ENCODE measurements around the gene ITIH4.

Gene ITIH4

GRCh38 chr3:52834871-52835501 is 4.5 kb upstream of the ITIH4 start, which contains the start of gene MUSTN1:
MUSTN1 (minus strand) TSS chr3:52835019; CDS start chr3:52834948, 71 bp downstream.
- no peak for FAIRE-seq
- no peak for DNase-seq (ENCODE audit: insufficient read length, low spot score)

- DNase-seq (ENCODE audit: insufficient read length, low spot score) (no peak), FAIRE-seq (no peak)
Observed at GRCh38 chr3:52833202-52833601, 2.7 kb upstream of the ITIH4 start.

GRCh38 chr3:52831500-52832301 is 1.2 kb upstream of the ITIH4 start:
- FAIRE-seq = peak; percentile 85
- peak; percentile 89 for DNase-seq (ENCODE audit: insufficient read length, low spot score)

GRCh38 chr3:52829906-52830463 is 487 bp downstream of the ITIH4 start:
- FAIRE-seq = no peak
- DNase-seq (ENCODE audit: insufficient read length, low spot score) = no peak

- DNase-seq (ENCODE audit: insufficient read length, low spot score) (no peak), FAIRE-seq (no peak)
Observed at GRCh38 chr3:52829482-52829881, 990 bp downstream of the ITIH4 start.

- DNase-seq (ENCODE audit: insufficient read length, low spot score) = no peak
- FAIRE-seq = no peak
Observed at GRCh38 chr3:52827866-52828376, 2.6 kb downstream of the ITIH4 start.

GRCh38 chr3:52827441-52827840 is 3.0 kb downstream of the ITIH4 start:
- DNase-seq (ENCODE audit: insufficient read length, low spot score) = no peak
- FAIRE-seq = no peak

GRCh38 chr3:52824037-52824436 is 6.4 kb downstream of the ITIH4 start:
- no peak for DNase-seq (ENCODE audit: insufficient read length, low spot score)
- FAIRE-seq = no peak

GRCh38 chr3:52822363-52822762 is 8.1 kb downstream of the ITIH4 start:
- FAIRE-seq = no peak

GRCh38 chr3:52820736-52821135 is 9.7 kb downstream of the ITIH4 start:
- DNase-seq (ENCODE audit: insufficient read length, low spot score) (no peak), FAIRE-seq (no peak)

More at GRCh38 chr3:52822363-52822762, 8.1 kb downstream of the ITIH4 start:
- no peak for DNase-seq (ENCODE audit: insufficient read length, low spot score)

- FAIRE-seq = no peak
- DNase-seq (ENCODE audit: insufficient read length, low spot score) = no peak
Observed at GRCh38 chr3:52819936-52820335, 10.5 kb downstream of the ITIH4 start.

- FAIRE-seq (no peak), DNase-seq (ENCODE audit: insufficient read length, low spot score) (no peak)
Observed at GRCh38 chr3:52817860-52818259, 12.6 kb downstream of the ITIH4 start.

GRCh38 chr3:52817221-52817620 is 13.3 kb downstream of the ITIH4 start:
- FAIRE-seq (no peak), DNase-seq (ENCODE audit: insufficient read length, low spot score) (no peak)

GRCh38 chr3:52816654-52817053 is 13.8 kb downstream of the ITIH4 start:
- FAIRE-seq = no peak
- no peak for DNase-seq (ENCODE audit: insufficient read length, low spot score)

- no peak for FAIRE-seq
- no peak for DNase-seq (ENCODE audit: insufficient read length, low spot score)
Observed at GRCh38 chr3:52816199-52816598, 14.3 kb downstream of the ITIH4 start.

GRCh38 chr3:52813810-52814209 is 16.7 kb downstream of the ITIH4 start:
- no peak for FAIRE-seq
- no peak for DNase-seq (ENCODE audit: insufficient read length, low spot score)

GRCh38 chr3:52811452-52812011 is 18.9 kb downstream of the ITIH4 start:
- FAIRE-seq = no peak
- DNase-seq (ENCODE audit: insufficient read length, low spot score) = no peak

- FAIRE-seq (no peak), DNase-seq (ENCODE audit: insufficient read length, low spot score) (no peak)
Observed at GRCh38 chr3:52810923-52811322, 19.5 kb downstream of the ITIH4 start.

GRCh38 chr3:52809662-52810377 is 20.7 kb downstream of the ITIH4 start:
- FAIRE-seq (no peak), DNase-seq (ENCODE audit: insufficient read length, low spot score) (no peak)

- peak; percentile 9 for FAIRE-seq
- DNase-seq (ENCODE audit: insufficient read length, low spot score) = no peak
Observed at GRCh38 chr3:52809149-52809548, 21.3 kb downstream of the ITIH4 start.

Data from HTR-8/SVneo (cell line).